Smooth muscle cell (in vitro differentiated cells): ENCODE measurements around the gene SEMA4A. TPM values are rescaled to one million over a fixed set of nuclear protein-coding genes. Genes with fewer than 3 reads are reported as not detected.

ENCODE experiments used
- DNase-seq: peaks from one replicate; lab custom pipeline; 2025; ENCODE audit not compliant: unreplicated experiment; lab: John Stamatoyannopoulos, UW
- H2AFZ ChIP-seq: fragments of 200-600 bp; sonication (generic); 2 replicates; pipeline ENCODE4 v1.6.0; 2016; ENCODE audit warnings: antibody characterized with exemption, low read depth, mild to moderate bottlenecking
- H3F3A ChIP-seq: fragments of 200-600 bp; sonication (generic); 2 replicates; pipeline ENCODE4 v1.6.0; 2017; ENCODE audit warnings: antibody characterized with exemption, low read depth
- H3K27ac ChIP-seq: fragments of 200-600 bp; sonication (generic); 2 replicates; pipeline ENCODE4 v1.5.1; 2016; ENCODE audit warnings: low read depth, mild to moderate bottlenecking
- H3K27me3 ChIP-seq: fragments of 200-600 bp; sonication (generic); 2 replicates; pipeline ENCODE4 v1.6.1; 2016; ENCODE audit warnings: low read depth, mild to moderate bottlenecking
- H3K36me3 ChIP-seq: fragments of 200-600 bp; sonication (generic); 2 replicates; pipeline ENCODE4 v1.5.1; 2016; ENCODE audit warnings: low read depth
- H3K4me1 ChIP-seq: fragments of 200-600 bp; sonication (generic); 2 replicates; pipeline ENCODE4 v1.5.1; 2016; ENCODE audit warnings: low read depth
- H3K4me2 ChIP-seq: fragments of 200-600 bp; sonication (generic); 2 replicates; pipeline ENCODE4 v1.6.0; 2016; ENCODE audit warnings: mild to moderate bottlenecking
- H3K4me3 ChIP-seq: fragments of 200-600 bp; sonication (generic); 2 replicates; pipeline ENCODE4 v1.5.1; 2016; ENCODE audit warnings: mild to moderate bottlenecking
- H3K79me2 ChIP-seq: fragments of 200-600 bp; sonication (generic); 2 replicates; pipeline ENCODE4 v1.6.0; 2016; ENCODE audit warnings: low read depth, mild to moderate bottlenecking
- H3K9ac ChIP-seq: fragments of 200-600 bp; sonication (generic); 2 replicates; pipeline ENCODE4 v1.6.0; 2016; ENCODE audit warnings: low read depth
- H3K9me3 ChIP-seq: fragments of 200-600 bp; sonication (generic); replicated peaks from 2 replicates; pipeline ENCODE4 v1.5.1; 2016; ENCODE audit warnings: low read depth
- H4K20me1 ChIP-seq: fragments of 200-600 bp; sonication (generic); 2 replicates; pipeline ENCODE4 v1.6.0; 2016; ENCODE audit warnings: low read depth
- WGBS: methylation state at CpG from one replicate; pipeline ENCODE4 v1.1.7; 2016; ENCODE audit warnings: low lambda C conversion rate; 5-methylcytosine and 5-hydroxymethylcytosine counted together
- polyA plus RNA-seq: library from polyadenylated mRNA; unstranded; fragments of >200 nt; fragmentation: Nextera tagmentation; extraction: Ambion mirVana; gene quantifications from 2 replicates; pipeline ENCODE4 v1.2.1, GENCODE V29; 2016
- total RNA-seq: library from RNA; depleted of rRNA; stranded (reverse); fragments of >200 nt; gene quantifications from 2 replicates; pipeline ENCODE4 v1.2.3, GENCODE V29; 2014
- TF ChIP-seq, protein P1 (sequence below): fragments of 200-600 bp; sonication (generic); IDR thresholded peaks from 2 replicates; pipeline ENCODE4 v1.5.1; 2017; ENCODE audit warnings: borderline replicate concordance, mild to moderate bottlenecking, antibody characterized with exemption; ENCODE audit not compliant: insufficient read depth, poor library complexity, severe bottlenecking

The SEMA4A gene
- total and polyA plus RNA-seq, 2 experiments from 2014 or later = 2.1 to 2.2 TPM

DNA sequence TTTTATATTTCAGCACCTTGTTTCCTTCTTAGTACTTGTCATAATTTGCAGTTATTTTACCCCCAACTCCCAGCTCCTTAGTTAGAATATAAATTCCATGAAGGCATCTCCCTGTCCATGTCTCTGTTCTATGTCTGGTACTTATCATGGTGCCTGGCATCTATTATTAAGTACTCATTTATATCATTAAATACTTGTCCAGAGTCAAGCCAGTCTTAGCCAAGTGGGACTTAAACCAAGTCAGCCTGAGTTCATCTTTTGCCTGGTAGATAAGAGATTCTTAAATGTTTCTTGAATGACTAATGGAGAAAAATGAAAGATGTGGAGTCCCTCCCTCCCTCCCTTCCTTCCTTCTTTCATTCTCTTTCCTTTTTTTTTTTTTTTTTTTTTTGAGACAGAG, 49.9 kb downstream of the SEMA4A start:
- H3K4me1 ChIP-seq = no peaks in the 10 kb centered on the region
- TF ChIP-seq, protein P1, sequence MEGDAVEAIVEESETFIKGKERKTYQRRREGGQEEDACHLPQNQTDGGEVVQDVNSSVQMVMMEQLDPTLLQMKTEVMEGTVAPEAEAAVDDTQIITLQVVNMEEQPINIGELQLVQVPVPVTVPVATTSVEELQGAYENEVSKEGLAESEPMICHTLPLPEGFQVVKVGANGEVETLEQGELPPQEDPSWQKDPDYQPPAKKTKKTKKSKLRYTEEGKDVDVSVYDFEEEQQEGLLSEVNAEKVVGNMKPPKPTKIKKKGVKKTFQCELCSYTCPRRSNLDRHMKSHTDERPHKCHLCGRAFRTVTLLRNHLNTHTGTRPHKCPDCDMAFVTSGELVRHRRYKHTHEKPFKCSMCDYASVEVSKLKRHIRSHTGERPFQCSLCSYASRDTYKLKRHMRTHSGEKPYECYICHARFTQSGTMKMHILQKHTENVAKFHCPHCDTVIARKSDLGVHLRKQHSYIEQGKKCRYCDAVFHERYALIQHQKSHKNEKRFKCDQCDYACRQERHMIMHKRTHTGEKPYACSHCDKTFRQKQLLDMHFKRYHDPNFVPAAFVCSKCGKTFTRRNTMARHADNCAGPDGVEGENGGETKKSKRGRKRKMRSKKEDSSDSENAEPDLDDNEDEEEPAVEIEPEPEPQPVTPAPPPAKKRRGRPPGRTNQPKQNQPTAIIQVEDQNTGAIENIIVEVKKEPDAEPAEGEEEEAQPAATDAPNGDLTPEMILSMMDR = no peak
- peak overlapping the region; percentile 17 for H3K27ac ChIP-seq
- H3K4me3 ChIP-seq = no peak overlapping the region
- H2AFZ ChIP-seq = no peak overlapping the region
- no peaks in the 10 kb centered on the region for H3K9me3 ChIP-seq
- H3K79me2 ChIP-seq = peaks cover 7% of the 10 kb centered on the region
- H3K27me3 ChIP-seq = no peaks in the 10 kb centered on the region
- no peak for DNase-seq
- peaks cover 29% of the 10 kb centered on the region for H4K20me1 ChIP-seq
- no peaks in the 10 kb centered on the region for H3K36me3 ChIP-seq
- H3K9ac ChIP-seq = no peak overlapping the region
- no peaks in the 10 kb centered on the region for H3F3A ChIP-seq
- no peak overlapping the region for H3K4me2 ChIP-seq

DNA sequence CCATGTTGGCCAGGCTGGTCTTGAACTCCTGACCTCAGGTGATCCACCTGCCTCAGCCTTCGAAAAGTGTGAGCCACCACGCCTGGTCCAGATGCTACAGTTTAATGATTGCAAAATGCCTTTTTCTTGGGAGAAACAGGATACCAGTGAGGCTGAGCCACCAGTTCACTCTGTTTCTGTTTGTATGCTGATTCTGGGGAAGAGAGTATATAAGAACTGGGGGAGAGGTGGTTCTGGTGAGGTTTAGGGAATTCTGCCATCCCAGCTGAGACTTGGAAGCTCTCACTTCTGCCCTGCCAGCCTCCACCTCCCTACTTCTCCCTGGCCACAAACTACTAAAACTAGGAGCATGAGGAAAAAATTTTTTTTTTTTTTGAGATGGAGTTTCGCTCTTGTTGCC, 51.3 kb downstream of the SEMA4A start:
- DNase-seq = no peak
- Histone ChIP-seq H3K79me2 (no peaks in the 10 kb centered on the region), H3K36me3 (no peaks in the 10 kb centered on the region), H3K4me3 (no peak overlapping the region), H2AFZ (no peak overlapping the region), H3K4me1 (no peaks in the 10 kb centered on the region), H3F3A (no peaks in the 10 kb centered on the region), H3K27ac (no peak overlapping the region), H3K9ac (no peak overlapping the region), H3K4me2 (no peak overlapping the region), H4K20me1 (peaks cover 19% of the 10 kb centered on the region), H3K9me3 (no peaks in the 10 kb centered on the region), H3K27me3 (no peaks in the 10 kb centered on the region)
- 99% methylated on average over 3 of the region's 3 CpGs for WGBS
- TF ChIP-seq, protein P1 = no peak

DNA sequence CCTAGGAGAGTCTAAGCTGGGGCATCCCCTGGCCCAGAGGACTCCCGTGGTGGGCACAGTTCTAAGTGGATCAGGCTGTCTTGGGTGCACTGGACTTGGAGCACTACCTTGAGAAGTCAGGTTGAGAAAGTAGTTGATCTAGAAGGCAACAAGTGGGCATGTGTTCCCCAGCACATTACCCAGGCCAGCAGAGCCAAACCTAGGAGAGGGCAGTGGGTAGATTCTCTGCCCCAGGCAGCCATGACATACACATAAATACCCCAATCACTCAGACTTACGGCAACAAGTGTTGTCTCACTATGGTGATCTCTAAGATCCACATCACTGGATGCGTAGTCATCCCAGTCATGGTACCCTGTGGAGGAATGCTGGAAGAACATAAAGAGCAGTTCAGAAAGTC, 57.9 kb downstream of the SEMA4A start:
- Histone ChIP-seq H3K9me3 (no peaks in the 10 kb centered on the region), H4K20me1 (no peaks in the 10 kb centered on the region), H3K27ac (no peak overlapping the region), H3K4me1 (peaks cover 10% of the 10 kb centered on the region), H3K79me2 (peaks cover 24% of the 10 kb centered on the region), H3F3A (peaks cover 14% of the 10 kb centered on the region), H3K9ac (no peak overlapping the region), H3K4me2 (no peak overlapping the region), H3K4me3 (no peak overlapping the region), H3K27me3 (no peaks in the 10 kb centered on the region), H3K36me3 (no peaks in the 10 kb centered on the region), H2AFZ (no peak overlapping the region)
- TF ChIP-seq, protein P1 = no peak
- DNase-seq = no peak
- 100% methylated on average over 3 of the region's 3 CpGs for WGBS

DNA sequence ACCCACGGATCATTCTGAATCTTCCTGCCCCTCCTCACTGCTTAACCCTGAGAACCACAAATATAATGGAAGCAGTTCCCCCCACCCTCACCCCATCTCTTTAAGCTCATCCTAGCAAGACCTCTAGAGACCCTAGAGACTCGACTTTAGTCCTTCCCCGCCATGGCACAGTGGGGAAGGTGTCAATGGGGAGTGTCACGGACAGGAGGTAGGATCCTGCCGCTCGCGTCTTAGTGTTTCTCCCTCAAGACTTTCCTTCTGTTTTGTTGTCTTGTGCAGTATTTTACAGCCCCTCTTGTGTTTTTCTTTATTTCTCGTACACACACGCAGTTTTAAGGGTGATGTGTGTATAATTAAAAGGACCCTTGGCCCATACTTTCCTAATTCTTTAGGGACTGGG, 58.7 kb downstream of the SEMA4A start:
- H3K4me1 ChIP-seq = peaks cover 10% of the 10 kb centered on the region
- H3K27me3 ChIP-seq = no peaks in the 10 kb centered on the region
- no peak for DNase-seq
- H3K36me3 ChIP-seq = no peaks in the 10 kb centered on the region
- no peaks in the 10 kb centered on the region for H3K9me3 ChIP-seq
- H3K79me2 ChIP-seq = peaks cover 28% of the 10 kb centered on the region
- WGBS = 90% methylated on average over 9 of the region's 9 CpGs
- TF ChIP-seq, protein P1 = no peak
- peak overlapping the region; percentile 98 for H3K9ac ChIP-seq
- H3K27ac ChIP-seq = peak overlapping the region; percentile 97
- peaks cover 14% of the 10 kb centered on the region for H3F3A ChIP-seq
- H4K20me1 ChIP-seq = no peaks in the 10 kb centered on the region
- peak overlapping the region; percentile 72 for H3K4me3 ChIP-seq
- peak overlapping the region; percentile 95 for H3K4me2 ChIP-seq
- peak overlapping the region; percentile 92 for H2AFZ ChIP-seq
